Measurements from ENCODE around the gene LRP8. TPM values are rescaled to one million over a fixed set of nuclear protein-coding genes. Genes with fewer than 3 reads are reported as not detected.

Gene LRP8
- total and polyA plus RNA-seq, 8 donors: 0.58 to 26.8 (median 2.3) TPM

- 0 to 1% (median 0%) methylated on average over 24 to 61 of the region's 61 CpGs for WGBS, 5 donors
- TF ChIP-seq CTCF (IDR thresholded peaks at IDR 0.05): no peak
- TF ChIP-seq POLR2A (IDR thresholded peaks at IDR 0.05): peak in 2 of 4 donors; percentile 70 to 93
- TF ChIP-seq EP300 (IDR thresholded peaks at IDR 0.05): no peak
- TF ChIP-seq POLR2AphosphoS5 (IDR thresholded peaks at IDR 0.05): peak; percentile 96 to 98 (median 96)
- Histone ChIP-seq H3K9me3 (no peaks in the 10 kb centered on the region), H3K4me1 (peaks cover 10 to 28% (median 19%) of the 10 kb centered on the region in 4 donors), H3K27me3 (no peaks in the 10 kb centered on the region), H3K27ac (peak within 1 kb of the TSS; percentile 97 to 99 (median 98)), H3K4me3 (peak within 1 kb of the TSS; percentile 61 to 79 (median 72)), H3K36me3 (peaks cover 14 to 35% (median 32%) of the 10 kb centered on the region in 4 donors)
- peak; percentile 94 to 98 for DNase-seq
- intact Hi-C loops (cut with DNase I; ENCODE audit: low total_unique reads): no loop called here
These were observed 107.5 kb downstream of the LRP8 start, which contains the start of gene CZIB for GRCh38 chr1:53220171-53220961. CZIB (minus strand) TSS chr1:53220634; CDS start chr1:53220575, 59 bp downstream.

DNA sequence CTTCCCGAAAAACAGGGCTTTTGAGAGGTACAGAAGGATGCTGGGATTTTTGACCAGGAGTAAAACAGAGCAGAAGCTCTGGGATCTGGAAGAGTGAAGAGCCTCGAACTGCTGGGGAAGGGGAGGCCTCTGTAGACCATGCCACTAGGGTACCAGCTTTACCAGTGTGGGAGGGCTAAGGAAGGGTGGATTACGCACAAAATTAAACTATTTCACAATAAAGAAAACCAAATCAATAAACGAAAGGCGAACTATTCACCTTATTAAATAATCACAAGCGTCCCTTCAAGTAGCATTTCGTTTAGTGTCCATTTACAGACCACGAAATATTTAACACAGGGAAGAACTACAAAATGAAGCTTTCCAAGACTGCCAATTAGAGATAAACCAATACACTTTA, 108.2 kb downstream of the LRP8 start:
- Histone ChIP-seq H3K4me3 (peak overlapping the region; percentile 61 to 79 (median 72)), H3K9me3 (no peaks in the 10 kb centered on the region), H3K36me3 (peaks cover 16 to 42% (median 39%) of the 10 kb centered on the region in 4 donors), H3K27ac (peak overlapping the region; percentile 32 to 99 (median 97)), H3K27me3 (no peaks in the 10 kb centered on the region), H3K4me1 (peaks cover 10 to 28% (median 19%) of the 10 kb centered on the region in 4 donors)
- TF ChIP-seq POLR2AphosphoS5 (IDR thresholded peaks at IDR 0.05): no peak
- no peak for TF ChIP-seq CTCF (IDR thresholded peaks at IDR 0.05)
- no peak for TF ChIP-seq EP300 (IDR thresholded peaks at IDR 0.05)
- TF ChIP-seq POLR2A (IDR thresholded peaks at IDR 0.05): no peak
- WGBS, 5 donors: 16 to 24% (median 17%) methylated on average over 8 of the region's 8 CpGs
- DNase-seq: no peak
- intact Hi-C loops (cut with DNase I; ENCODE audit: low total_unique reads): no loop called here

- TF ChIP-seq EP300 (IDR thresholded peaks at IDR 0.05): no peak
- TF ChIP-seq POLR2A (IDR thresholded peaks at IDR 0.05): no peak
- TF ChIP-seq CTCF (IDR thresholded peaks at IDR 0.05): no peak
- no peak for TF ChIP-seq POLR2AphosphoS5 (IDR thresholded peaks at IDR 0.05)
- Histone ChIP-seq H3K27ac (no peak overlapping the region), H3K4me3 (no peak overlapping the region), H3K4me1 (peaks cover 10 to 28% (median 19%) of the 10 kb centered on the region in 4 donors), H3K27me3 (no peaks in the 10 kb centered on the region), H3K36me3 (peaks cover 31 to 57% (median 54%) of the 10 kb centered on the region in 4 donors), H3K9me3 (no peaks in the 10 kb centered on the region)
- DNase-seq: no peak
- 83 to 91% (median 85%) methylated on average over 7 of the region's 7 CpGs for WGBS, 5 donors
- intact Hi-C loops (cut with DNase I; ENCODE audit: low total_unique reads): no loop called here
These were observed 109.7 kb downstream of the LRP8 start for GRCh38 chr1:53218201-53218600.

- H3K4me3 ChIP-seq: no peak overlapping the region
- WGBS, 5 donors: 78 to 90% (median 79%) methylated on average over 5 of the region's 5 CpGs
- H3K27me3 ChIP-seq: no peaks in the 10 kb centered on the region
- H3K36me3 ChIP-seq: peaks cover 65 to 95% (median 91%) of the 10 kb centered on the region in 4 donors
- peaks cover 3 to 13% (median 8%) of the 10 kb centered on the region in 4 donors for H3K4me1 ChIP-seq
- H3K9me3 ChIP-seq: no peaks in the 10 kb centered on the region
- intact Hi-C loops (cut with DNase I; ENCODE audit: low total_unique reads): no loop called here
- H3K27ac ChIP-seq: no peak overlapping the region
- DNase-seq: no peak
- no peak for TF ChIP-seq POLR2AphosphoS5 (IDR thresholded peaks at IDR 0.05)
- TF ChIP-seq CTCF (IDR thresholded peaks at IDR 0.05): no peak
- no peak for TF ChIP-seq POLR2A (IDR thresholded peaks at IDR 0.05)
- TF ChIP-seq EP300 (IDR thresholded peaks at IDR 0.05): no peak
These were observed 113.4 kb downstream of the LRP8 start for GRCh38 chr1:53214376-53214940.

All from stomach (tissue), 9 donors.